Subcutaneous adipose tissue (tissue), 4 donors: ENCODE measurements around the gene M6PR. TPM values are rescaled to one million over a fixed set of nuclear protein-coding genes. Genes with fewer than 3 reads are reported as not detected.

Experiments
- CTCF ChIP-seq: fragments of 450-650 bp; IDR thresholded peaks from one replicate; pipeline ENCODE4 v1.5.1; 2016; ENCODE audit warnings: low read depth, mild to moderate bottlenecking, control low read depth, antibody characterized with exemption, moderate library complexity
- total RNA-seq, 4 donors: library from RNA; depleted of rRNA; stranded (reverse); fragments of >200 nt; gene quantifications; one replicate each; pipeline ENCODE4 v1.1.0, GENCODE V29; 2016

Gene M6PR
- total RNA-seq, 4 donors from 2014 or later: 101 to 161 (median 114) TPM

GRCh38 chr12:8987685-8988084 is 38.2 kb upstream of the M6PR start:
- no peak for TF ChIP-seq CTCF

- no peak for TF ChIP-seq CTCF
Observed at GRCh38 chr12:8987163-8987562, 37.7 kb upstream of the M6PR start.

GRCh38 chr12:8985213-8985754 is 35.8 kb upstream of the M6PR start:
- no peak for TF ChIP-seq CTCF

GRCh38 chr12:8980137-8980536 is 30.7 kb upstream of the M6PR start:
- no peak for TF ChIP-seq CTCF

- TF ChIP-seq CTCF: no peak
Observed at GRCh38 chr12:8970432-8970831, 21.0 kb upstream of the M6PR start.

GRCh38 chr12:8969861-8970411 is 20.5 kb upstream of the M6PR start:
- TF ChIP-seq CTCF: no peak

- TF ChIP-seq CTCF: no peak
Observed at GRCh38 chr12:8968761-8969160, 19.3 kb upstream of the M6PR start.
